Measurements from ENCODE around the gene TMEM238.
A peak's percentile ranks its signal among the peaks of the same experiment; 100 is the strongest.
"Not testable (repeated sequence)": the region's sequence is repeated elsewhere in the genome, so short reads cannot be mapped to it uniquely, and the experiment has no call there.

Gene TMEM238

GRCh38 chr19:55384131-55384919 is at the start of gene TMEM238:
Gene TMEM238 (minus strand): TSS chr19:55384292. CDS start chr19:55384259, 33 bp downstream.
- H3K9me3 Mint-ChIP-seq, result no peaks in the 10 kb centered on the region
- peak within 1 kb of the TSS; percentile 99 for H3K27ac Mint-ChIP-seq
- H3K4me3 Mint-ChIP-seq, result peak within 1 kb of the TSS; percentile 95 to 98
- H3K4me1 Mint-ChIP-seq, result peaks cover 40 to 58% of the 10 kb centered on the region in 2 donors
- DNase-seq (no peak), ATAC-seq (replicated peaks) (peak; percentile 19 to 20)
- peaks cover 33 to 48% of the 10 kb centered on the region in 2 donors for H3K36me3 Mint-ChIP-seq
- no peaks in the 10 kb centered on the region for H3K27me3 Mint-ChIP-seq

- Mint-ChIP-seq H3K4me3 (no peak overlapping the region), H3K27ac (no peak overlapping the region), H3K4me1 (no peaks in the 10 kb centered on the region), H3K36me3 (no peaks in the 10 kb centered on the region), H3K9me3 (peaks cover 0 to 4% of the 10 kb centered on the region in 2 donors), H3K27me3 (peaks cover 59 to 66% of the 10 kb centered on the region in 2 donors)
- DNase-seq (no peak), ATAC-seq (replicated peaks) (no peak)
Observed at GRCh38 chr19:55433292-55433691, 49.2 kb upstream of the TMEM238 start.

- no peaks in the 10 kb centered on the region for H3K36me3 Mint-ChIP-seq
- H3K27ac Mint-ChIP-seq, result no peak overlapping the region
- peaks cover 0 to 4% of the 10 kb centered on the region in 2 donors for H3K9me3 Mint-ChIP-seq
- no peak overlapping the region for H3K4me3 Mint-ChIP-seq
- no peaks in the 10 kb centered on the region for H3K4me1 Mint-ChIP-seq
- H3K27me3 Mint-ChIP-seq, result peaks cover 57 to 66% of the 10 kb centered on the region in 2 donors
- DNase-seq (no peak), ATAC-seq (replicated peaks) (no peak)
Observed at GRCh38 chr19:55432241-55432959, 48.3 kb upstream of the TMEM238 start.

- Mint-ChIP-seq H3K9me3 (peaks cover 0 to 4% of the 10 kb centered on the region in 2 donors), H3K4me3 (no peak overlapping the region), H3K36me3 (no peaks in the 10 kb centered on the region), H3K4me1 (no peaks in the 10 kb centered on the region), H3K27me3 (peaks cover 51 to 60% of the 10 kb centered on the region in 2 donors), H3K27ac (no peak overlapping the region)
- no peak for DNase-seq
- no peak for ATAC-seq (replicated peaks)
Observed at GRCh38 chr19:55431183-55431582, 47.1 kb upstream of the TMEM238 start.

- peaks cover 42 to 50% of the 10 kb centered on the region in 2 donors for H3K27me3 Mint-ChIP-seq
- no peaks in the 10 kb centered on the region for H3K36me3 Mint-ChIP-seq
- H3K27ac Mint-ChIP-seq, result no peak overlapping the region
- H3K9me3 Mint-ChIP-seq, result no peaks in the 10 kb centered on the region
- H3K4me3 Mint-ChIP-seq, result no peak overlapping the region
- DNase-seq (no peak), ATAC-seq (replicated peaks) (no peak)
- no peaks in the 10 kb centered on the region for H3K4me1 Mint-ChIP-seq
Observed at GRCh38 chr19:55426042-55426441, 42.0 kb upstream of the TMEM238 start.

GRCh38 chr19:55424518-55424917 is 40.4 kb upstream of the TMEM238 start:
- peaks cover 27 to 36% of the 10 kb centered on the region in 2 donors for H3K27me3 Mint-ChIP-seq
- H3K36me3 Mint-ChIP-seq, result no peaks in the 10 kb centered on the region
- no peaks in the 10 kb centered on the region for H3K9me3 Mint-ChIP-seq
- no peaks in the 10 kb centered on the region for H3K4me1 Mint-ChIP-seq
- ATAC-seq (replicated peaks) (no peak), DNase-seq (no peak)
- H3K27ac Mint-ChIP-seq, result no peak overlapping the region
- H3K4me3 Mint-ChIP-seq, result no peak overlapping the region

- Mint-ChIP-seq H3K36me3 (no peaks in the 10 kb centered on the region), H3K4me1 (no peaks in the 10 kb centered on the region), H3K9me3 (no peaks in the 10 kb centered on the region), H3K27me3 (peaks cover 19 to 28% of the 10 kb centered on the region in 2 donors), H3K27ac (no peak overlapping the region), H3K4me3 (no peak overlapping the region)
- DNase-seq (no peak), ATAC-seq (replicated peaks) (no peak)
Observed at GRCh38 chr19:55423225-55424005, 39.3 kb upstream of the TMEM238 start.

- not testable (repeated sequence) for H3K36me3 Mint-ChIP-seq; DNase-seq; H3K27ac Mint-ChIP-seq; ATAC-seq (replicated peaks); H3K4me3 Mint-ChIP-seq; H3K4me1 Mint-ChIP-seq; H3K9me3 Mint-ChIP-seq
- peaks cover 16 to 23% of the 10 kb centered on the region in 2 donors for H3K27me3 Mint-ChIP-seq
Observed at GRCh38 chr19:55421281-55421680, 37.2 kb upstream of the TMEM238 start.

- H3K36me3 Mint-ChIP-seq, result no peaks in the 10 kb centered on the region
- ATAC-seq (replicated peaks) (no peak), DNase-seq (no peak)
- H3K9me3 Mint-ChIP-seq, result no peaks in the 10 kb centered on the region
- H3K4me1 Mint-ChIP-seq, result no peaks in the 10 kb centered on the region
- no peak overlapping the region for H3K4me3 Mint-ChIP-seq
- no peak overlapping the region for H3K27ac Mint-ChIP-seq
- H3K27me3 Mint-ChIP-seq, result peaks cover 10 to 17% of the 10 kb centered on the region in 2 donors
Observed at GRCh38 chr19:55419624-55420236, 35.6 kb upstream of the TMEM238 start.

- H3K9me3 Mint-ChIP-seq, result no peaks in the 10 kb centered on the region
- no peaks in the 10 kb centered on the region for H3K36me3 Mint-ChIP-seq
- no peak overlapping the region for H3K4me3 Mint-ChIP-seq
- ATAC-seq (replicated peaks) (no peak), DNase-seq (no peak)
- H3K4me1 Mint-ChIP-seq, result no peaks in the 10 kb centered on the region
- peaks cover 11 to 13% of the 10 kb centered on the region in 2 donors for H3K27me3 Mint-ChIP-seq
- H3K27ac Mint-ChIP-seq, result no peak overlapping the region
Observed at GRCh38 chr19:55419103-55419502, 35.0 kb upstream of the TMEM238 start.

GRCh38 chr19:55418185-55418584 is 34.1 kb upstream of the TMEM238 start:
- peak; percentile 64 to 86 for ATAC-seq (replicated peaks)
- H3K9me3 Mint-ChIP-seq, result no peaks in the 10 kb centered on the region
- no peak for DNase-seq
- peaks cover 13 to 15% of the 10 kb centered on the region in 2 donors for H3K27me3 Mint-ChIP-seq
- no peaks in the 10 kb centered on the region for H3K4me1 Mint-ChIP-seq
- H3K27ac Mint-ChIP-seq, result no peak overlapping the region
- no peaks in the 10 kb centered on the region for H3K36me3 Mint-ChIP-seq
- H3K4me3 Mint-ChIP-seq, result no peak overlapping the region

GRCh38 chr19:55410168-55410567 is 26.1 kb upstream of the TMEM238 start:
- no peak overlapping the region for H3K4me3 Mint-ChIP-seq
- H3K4me1 Mint-ChIP-seq, result peaks cover 21 to 27% of the 10 kb centered on the region in 2 donors
- ATAC-seq (replicated peaks), result no peak

GRCh38 chr19:55409179-55409578 is 25.1 kb upstream of the TMEM238 start:
- Mint-ChIP-seq H3K4me3 (peak overlapping the region in 1 of 2 donors; percentile 96), H3K27ac (peak overlapping the region; percentile 100)

More at GRCh38 chr19:55410168-55410567, 26.1 kb upstream of the TMEM238 start:
- H3K27ac Mint-ChIP-seq, result no peak overlapping the region
- peaks cover 16 to 25% of the 10 kb centered on the region in 2 donors for H3K36me3 Mint-ChIP-seq
- H3K27me3 Mint-ChIP-seq, result peaks cover 0 to 7% of the 10 kb centered on the region in 2 donors
- peaks cover 4 to 11% of the 10 kb centered on the region in 2 donors for H3K9me3 Mint-ChIP-seq
- DNase-seq, result no peak

GRCh38 chr19:55408533-55408872 is 24.4 kb upstream of the TMEM238 start:
- peak overlapping the region; percentile 96 for H3K4me3 Mint-ChIP-seq
- ATAC-seq (replicated peaks), result no peak
- no peak for DNase-seq
- peak overlapping the region; percentile 100 for H3K27ac Mint-ChIP-seq
- H3K4me1 Mint-ChIP-seq, result peaks cover 21 to 28% of the 10 kb centered on the region in 2 donors
- H3K9me3 Mint-ChIP-seq, result peaks cover 4 to 11% of the 10 kb centered on the region in 2 donors
- peaks cover 16 to 25% of the 10 kb centered on the region in 2 donors for H3K36me3 Mint-ChIP-seq
- H3K27me3 Mint-ChIP-seq, result no peaks in the 10 kb centered on the region

More at GRCh38 chr19:55409179-55409578, 25.1 kb upstream of the TMEM238 start:
- DNase-seq; H3K27me3 Mint-ChIP-seq; ATAC-seq (replicated peaks): not testable (repeated sequence)
- peaks cover 4 to 11% of the 10 kb centered on the region in 2 donors for H3K9me3 Mint-ChIP-seq
- H3K36me3 Mint-ChIP-seq, result peaks cover 16 to 25% of the 10 kb centered on the region in 2 donors
- H3K4me1 Mint-ChIP-seq, result peaks cover 21 to 27% of the 10 kb centered on the region in 2 donors
